Liver (tissue), 10 donors: ENCODE data around the gene LMBR1L. TPM values are rescaled to one million over a fixed set of nuclear protein-coding genes. Genes with fewer than 3 reads are reported as not detected.

Experiments used
- DNase-seq: peaks from one replicate; pipeline ENCODE4 v3.0.0-alpha.2; 2017; ENCODE audit warnings: low spot score
- H3K27ac ChIP-seq, 2 donors: one replicate each; pipeline ENCODE4 v1.7.0; 2013; ENCODE audit warnings: inconsistent platforms in 2 of 2, low read length in 2 of 2, control low read depth in 1 of 2, low read depth in 1 of 2, mild to moderate bottlenecking in 1 of 2
- H3K27me3 ChIP-seq, 4 donors: one replicate each; pipeline versions ENCODE4 v1.6.1 to v1.7.0; 2013; ENCODE audit warnings: low read length in 3 of 4, inconsistent platforms in 1 of 4, mild to moderate bottlenecking in 1 of 4, moderate library complexity in 1 of 4; ENCODE audit not compliant: control insufficient read depth in 4 of 4, insufficient read depth in 4 of 4
- H3K36me3 ChIP-seq, 4 donors: one replicate each; pipeline versions ENCODE4 v1.6.1 to v1.7.0; 2013; ENCODE audit warnings: low read length in 3 of 4, mild to moderate bottlenecking in 3 of 4, low read depth in 1 of 4, moderate library complexity in 1 of 4; ENCODE audit not compliant: control insufficient read depth in 4 of 4, insufficient read depth in 3 of 4
- H3K4me1 ChIP-seq, 4 donors: one replicate each; pipeline versions ENCODE4 v1.6.1 to v1.7.0; 2013; ENCODE audit warnings: low read length in 3 of 4, mild to moderate bottlenecking in 3 of 4, moderate library complexity in 1 of 4; ENCODE audit not compliant: control insufficient read depth in 4 of 4, insufficient read depth in 4 of 4
- H3K4me3 ChIP-seq, 3 donors: one replicate each; pipeline versions ENCODE4 v1.6.1 to v1.7.0; 2013; ENCODE audit warnings: low read length in 3 of 3, control low read depth in 1 of 3, low read depth in 1 of 3, mild to moderate bottlenecking in 1 of 3
- H3K9ac ChIP-seq, 2 donors: one replicate each; pipeline ENCODE4 v1.7.0; 2013; ENCODE audit warnings: low read length in 2 of 2, mild to moderate bottlenecking in 2 of 2, moderate library complexity in 2 of 2, control low read depth in 1 of 2, low read depth in 1 of 2
- H3K9me3 ChIP-seq, 4 donors: one replicate each; pipeline versions ENCODE4 v1.6.1 to v1.7.0; 2013; ENCODE audit warnings: low read length in 3 of 4; ENCODE audit not compliant: control insufficient read depth in 4 of 4
- HNF4A ChIP-seq, 2 donors: conservative IDR thresholded peaks; 2 replicates each; pipeline ENCODE4 v1.6.1; 2016; ENCODE audit warnings: antibody characterized with exemption in 2 of 2, mild to moderate bottlenecking in 2 of 2
- WGBS: extraction: QIAGEN DNeasy Blood & Tissue Kit; methylation state at CpG from one replicate; pipeline ENCODE4 v1.1.7; 2013; 5-methylcytosine and 5-hydroxymethylcytosine counted together
- polyA plus RNA-seq, 2 donors: library from polyadenylated mRNA; stranded (reverse) in 1 of 2; unstranded in 1 of 2; fragments of 200-250 nt in 1 of 2; fragments of >200 nt in 1 of 2; fragmentation: Nextera tagmentation in 1 of 2; extraction: Ambion mirVana in 1 of 2; gene quantifications; one replicate each; pipeline versions ENCODE4 v1.2.1 to v1.2.3, GENCODE V29; 2013 to 2015
- small RNA-seq: library from RNA; depleted of rRNA; stranded (forward); fragments of <200 nt; gene quantifications from one replicate; pipeline ENCODE3, GENCODE V24; 2014
- total RNA-seq, 2 donors: library from RNA; depleted of rRNA; stranded (reverse); fragments of >200 nt; gene quantifications; one replicate each; pipeline ENCODE4 v1.2.3, GENCODE V29; 2014
- donor health status: healthy.
- donor health status: healthy.
- donor health status: healthy.
- donor health status: healthy.
- donor health status: healthy.

The LMBR1L gene
- total and polyA plus RNA-seq, 4 donors: 9.3 to 23.7 (median 11.8) TPM

DNA sequence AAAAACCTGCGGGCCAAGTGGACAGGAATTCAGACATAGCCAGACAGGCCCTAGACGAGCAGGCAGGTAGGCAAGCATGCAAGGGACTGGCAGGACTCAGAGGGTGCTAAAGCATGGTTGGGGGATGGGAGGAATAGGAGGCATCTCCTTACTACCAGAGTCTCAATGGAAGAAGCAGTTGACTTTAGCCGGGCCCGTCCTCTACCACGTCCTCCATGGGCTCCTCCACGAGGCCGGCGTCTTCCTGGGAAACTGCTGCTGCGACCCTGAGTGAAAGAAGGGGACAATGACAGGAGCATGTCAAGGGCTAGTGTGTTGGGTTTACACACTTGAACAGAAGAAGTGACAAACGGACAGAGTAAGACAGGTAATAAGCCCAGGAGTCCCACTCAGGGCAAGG is 61.7 kb downstream of the LMBR1L start:
- Histone ChIP-seq H3K27ac (no peak overlapping the region), H3K9ac (no peak overlapping the region), H3K9me3 (no peaks in the 10 kb centered on the region), H3K4me1 (no peaks in the 10 kb centered on the region), H3K27me3 (no peaks in the 10 kb centered on the region), H3K36me3 (peaks cover 48 to 95% (median 71%) of the 10 kb centered on the region in 4 donors), H3K4me3 (no peak overlapping the region)
- WGBS: 94% methylated on average over 10 of the region's 10 CpGs
- no peak for TF ChIP-seq HNF4A (conservative IDR thresholded peaks at IDR 0.05)
- DNase-seq: no peak

Small RNA genes lying within 50 kb of the gene (small RNA-seq; reads per million reads assigned to genes)
- not detected for gene RF00019

Other genes with a start within 250 kb of the LMBR1L start
- 1 to 10 TPM; 7.7 to 8.5 TPM for gene RND1, start 245.0 kb downstream of the LMBR1L start, total RNA-seq
- gene RND1, start 245.0 kb downstream of the LMBR1L start, polyA plus RNA-seq: 10 to 100 TPM in 1 of 2 donors, 1 to 10 TPM in 1; 8.5 to 16.5 TPM
- 10 to 100 TPM; 28.6 to 37.3 TPM for gene FKBP11, start 185.4 kb downstream of the LMBR1L start, total RNA-seq
- 100 to 1,000 TPM in 1 of 2 donors, 10 to 100 TPM in 1; 92.5 to 162 TPM for gene FKBP11, start 185.4 kb downstream of the LMBR1L start, polyA plus RNA-seq
- 10 to 100 TPM; 17.1 to 21.6 TPM for gene ARF3, start 153.4 kb downstream of the LMBR1L start, total RNA-seq
- 10 to 100 TPM; 14.1 to 29.5 TPM for gene ARF3, start 153.4 kb downstream of the LMBR1L start, polyA plus RNA-seq
- gene WNT10B, start 139.1 kb downstream of the LMBR1L start, total RNA-seq: under 1 TPM in 1 of 2 donors, not detected in 1; 0.08 TPM
- under 1 TPM in 1 of 2 donors, not detected in 1; 0.05 TPM for gene WNT10B, start 139.1 kb downstream of the LMBR1L start, polyA plus RNA-seq
- gene WNT1, start 132.5 kb downstream of the LMBR1L start, total RNA-seq: not detected
- gene WNT1, start 132.5 kb downstream of the LMBR1L start, polyA plus RNA-seq: not detected
- under 1 TPM in 1 of 2 donors, not detected in 1; 0.09 TPM for gene DDN, start 111.5 kb downstream of the LMBR1L start, total RNA-seq
- not detected for gene DDN, start 111.5 kb downstream of the LMBR1L start, polyA plus RNA-seq
- gene PRKAG1, start 92.1 kb downstream of the LMBR1L start, total RNA-seq: 10 to 100 TPM; 18.3 to 23.4 TPM
- gene PRKAG1, start 92.1 kb downstream of the LMBR1L start, polyA plus RNA-seq: 10 to 100 TPM; 15.5 to 31.5 TPM
- gene KMT2D, start 50.1 kb downstream of the LMBR1L start, total RNA-seq: 10 to 100 TPM; 39.6 to 53.8 TPM
- gene KMT2D, start 50.1 kb downstream of the LMBR1L start, polyA plus RNA-seq: 10 to 100 TPM in 1 of 2 donors, 1 to 10 TPM in 1; 4.5 to 10.3 TPM
- gene RHEBL1, start 40.9 kb downstream of the LMBR1L start, total RNA-seq: 1 to 10 TPM in 1 of 2 donors, not detected in 1; 1.2 TPM
- under 1 TPM; 0.29 to 0.36 TPM for gene RHEBL1, start 40.9 kb downstream of the LMBR1L start, polyA plus RNA-seq
- gene DHH, start 16.0 kb downstream of the LMBR1L start, total RNA-seq: under 1 TPM; 0.08 to 0.09 TPM
- gene DHH, start 16.0 kb downstream of the LMBR1L start, polyA plus RNA-seq: under 1 TPM in 1 of 2 donors, not detected in 1; 0.09 TPM
- gene TUBA1B, start 20.5 kb upstream of the LMBR1L start, total RNA-seq: 1,000 to 10,000 TPM in 1 of 2 donors, 100 to 1,000 TPM in 1; 161 to 1,268 TPM
- 100 to 1,000 TPM; 125 to 325 TPM for gene TUBA1B, start 20.5 kb upstream of the LMBR1L start, polyA plus RNA-seq
- gene TUBA1A, start 78.2 kb upstream of the LMBR1L start, total RNA-seq: 10 to 100 TPM; 14.8 to 28.0 TPM
- gene TUBA1A, start 78.2 kb upstream of the LMBR1L start, polyA plus RNA-seq: 10 to 100 TPM in 1 of 2 donors, 1 to 10 TPM in 1; 4.2 to 17.5 TPM
- gene TUBA1C, start 154.2 kb upstream of the LMBR1L start, total RNA-seq: 100 to 1,000 TPM; 102 to 103 TPM
- 100 to 1,000 TPM in 1 of 2 donors, 10 to 100 TPM in 1; 54.6 to 162 TPM for gene TUBA1C, start 154.2 kb upstream of the LMBR1L start, polyA plus RNA-seq
- not detected for gene PRPH, start 184.3 kb upstream of the LMBR1L start, total RNA-seq
- gene PRPH, start 184.3 kb upstream of the LMBR1L start, polyA plus RNA-seq: under 1 TPM in 1 of 2 donors, not detected in 1; 0.05 TPM
- gene TROAP, start 212.4 kb upstream of the LMBR1L start, total RNA-seq: 10 to 100 TPM in 1 of 2 donors, not detected in 1; 17.5 TPM
- gene TROAP, start 212.4 kb upstream of the LMBR1L start, polyA plus RNA-seq: 1 to 10 TPM in 1 of 2 donors, under 1 TPM in 1; 0.97 to 2.0 TPM
- not detected for gene C1QL4, start 226.3 kb upstream of the LMBR1L start, total RNA-seq
- gene C1QL4, start 226.3 kb upstream of the LMBR1L start, polyA plus RNA-seq: not detected
- 10 to 100 TPM; 16.6 to 49.4 TPM for gene DNAJC22, start 236.0 kb upstream of the LMBR1L start, total RNA-seq
- gene DNAJC22, start 236.0 kb upstream of the LMBR1L start, polyA plus RNA-seq: 10 to 100 TPM; 22.4 to 34.0 TPM